Measurements from ENCODE around the gene ITPRIP. TPM values are rescaled to one million over a fixed set of nuclear protein-coding genes. Genes with fewer than 3 reads are reported as not detected.

ITPRIP gene
- total RNA-seq, 1 experiment from 2014 or later: 22.5 TPM

DNA sequence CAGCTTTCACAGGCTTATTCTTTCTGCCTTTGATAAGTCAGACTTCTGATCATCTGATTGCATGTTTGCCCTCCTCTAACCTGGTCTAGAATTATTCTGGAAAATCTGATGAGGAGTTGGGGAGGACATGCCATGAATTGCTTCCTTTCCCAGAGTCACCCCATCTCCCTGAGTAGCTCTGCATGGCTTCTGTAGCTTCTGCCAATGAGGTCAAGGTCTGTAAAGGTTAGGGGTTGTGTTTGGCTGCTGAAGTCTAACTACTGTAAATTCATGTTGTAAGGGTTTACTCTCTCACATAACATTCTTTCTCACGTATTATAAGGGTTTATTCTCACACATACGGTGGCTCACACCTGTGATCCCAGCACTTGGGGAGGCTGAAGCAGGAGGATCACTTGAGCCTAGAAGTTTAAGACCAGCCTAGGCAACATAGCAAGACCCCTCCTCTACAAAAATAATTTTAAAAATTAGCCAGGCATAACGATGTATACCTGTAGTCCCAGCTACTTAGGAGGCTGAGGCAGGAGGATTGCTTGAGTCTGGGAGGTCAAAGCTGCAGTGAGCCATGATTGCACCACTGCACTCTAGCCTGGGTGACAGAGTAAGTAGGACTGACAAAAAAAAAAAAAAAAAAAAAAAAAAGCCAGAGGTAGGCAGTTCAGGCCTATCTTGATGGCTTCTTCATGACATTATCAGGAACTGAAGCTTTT lies 58.6 kb downstream of the ITPRIP start:
- Mint-ChIP-seq H3K4me3 (no peak overlapping the region), H3K27ac (no peak overlapping the region), H3K36me3 (ENCODE audit: insufficient read depth in 1 of 3, low read depth in 3 of 3) (peaks cover 0 to 3% (median 0%) of the 10 kb centered on the region in 3 experiments; a peak in 4 of 7 replicates), H3K9me3 (no peaks in the 10 kb centered on the region), H3K4me1 (peaks cover 9 to 14% of the 10 kb centered on the region in 2 experiments), H3K27me3 (ENCODE audit: low read depth) (peaks cover 7% of the 10 kb centered on the region)
- H3K4me2 ChIP-seq (ENCODE audit: insufficient read depth, insufficient read length, low read length): no peak overlapping the region
- H4K20me1 ChIP-seq (ENCODE audit: control insufficient read depth, insufficient read depth, insufficient read length): no peaks in the 10 kb centered on the region
- no peaks in the 10 kb centered on the region for H3K79me2 ChIP-seq (ENCODE audit: insufficient read depth, low read length)
- no peak overlapping the region for H4K91ac ChIP-seq (ENCODE audit: insufficient read length, low read depth, low read length)
- H3K14ac ChIP-seq (ENCODE audit: insufficient read depth, low read length): no peak overlapping the region
- no peak overlapping the region for H2BK15ac ChIP-seq (ENCODE audit: low read depth, low read length)
- H2AK5ac ChIP-seq (ENCODE audit: insufficient read length, low read length): no peak overlapping the region
- TF ChIP-seq, protein P1, sequence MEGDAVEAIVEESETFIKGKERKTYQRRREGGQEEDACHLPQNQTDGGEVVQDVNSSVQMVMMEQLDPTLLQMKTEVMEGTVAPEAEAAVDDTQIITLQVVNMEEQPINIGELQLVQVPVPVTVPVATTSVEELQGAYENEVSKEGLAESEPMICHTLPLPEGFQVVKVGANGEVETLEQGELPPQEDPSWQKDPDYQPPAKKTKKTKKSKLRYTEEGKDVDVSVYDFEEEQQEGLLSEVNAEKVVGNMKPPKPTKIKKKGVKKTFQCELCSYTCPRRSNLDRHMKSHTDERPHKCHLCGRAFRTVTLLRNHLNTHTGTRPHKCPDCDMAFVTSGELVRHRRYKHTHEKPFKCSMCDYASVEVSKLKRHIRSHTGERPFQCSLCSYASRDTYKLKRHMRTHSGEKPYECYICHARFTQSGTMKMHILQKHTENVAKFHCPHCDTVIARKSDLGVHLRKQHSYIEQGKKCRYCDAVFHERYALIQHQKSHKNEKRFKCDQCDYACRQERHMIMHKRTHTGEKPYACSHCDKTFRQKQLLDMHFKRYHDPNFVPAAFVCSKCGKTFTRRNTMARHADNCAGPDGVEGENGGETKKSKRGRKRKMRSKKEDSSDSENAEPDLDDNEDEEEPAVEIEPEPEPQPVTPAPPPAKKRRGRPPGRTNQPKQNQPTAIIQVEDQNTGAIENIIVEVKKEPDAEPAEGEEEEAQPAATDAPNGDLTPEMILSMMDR (conservative IDR thresholded peaks at IDR 0.05): no peak
- no peaks in the 10 kb centered on the region for H3K4me1 ChIP-seq (ENCODE audit: insufficient read depth, low read length)
- no peak overlapping the region for H3T11ph ChIP-seq (ENCODE audit: low read length)
- H2BK12ac ChIP-seq (ENCODE audit: insufficient read length, low read depth, low read length): no peak overlapping the region
- no peak overlapping the region for H3K27ac ChIP-seq (ENCODE audit: insufficient read length, low read depth, low read length)
- no peak overlapping the region for H2BK120ac ChIP-seq (ENCODE audit: low read depth, low read length, poor library complexity, severe bottlenecking)
- H3K23me2 ChIP-seq (ENCODE audit: insufficient read length, low read depth, low read length, poor library complexity, severe bottlenecking): peaks cover 5% of the 10 kb centered on the region
- H3K18ac ChIP-seq (ENCODE audit: insufficient read length, low read depth, low read length): no peak overlapping the region
- H3K56ac ChIP-seq (ENCODE audit: insufficient read length, low read depth, low read length): no peak overlapping the region
- no peak overlapping the region for H4K8ac ChIP-seq (replicated peaks; ENCODE audit: insufficient read length, low read depth, low read length)
- DNase-seq: no peak
- no peak overlapping the region for H3K9ac ChIP-seq (ENCODE audit: extremely low read depth, insufficient read length, low read length)
- no peak overlapping the region for H2AFZ ChIP-seq (ENCODE audit: low read length)
- no peak overlapping the region for H2BK5ac ChIP-seq (ENCODE audit: insufficient read length, low read length)
- H4K5ac ChIP-seq (ENCODE audit: insufficient read length, low read depth, low read length): no peak overlapping the region
- no peak overlapping the region for H3K23ac ChIP-seq (ENCODE audit: insufficient read length, low read depth, low read length)
- H3K79me1 ChIP-seq (ENCODE audit: insufficient read depth, low read depth, low read length, poor library complexity, severe bottlenecking): no peaks in the 10 kb centered on the region
- no peak overlapping the region for H3K4ac ChIP-seq (ENCODE audit: low read depth, low read length)
- H3K9me3 ChIP-seq (ENCODE audit: control insufficient read depth, low read depth, low read length): no peaks in the 10 kb centered on the region
- no peaks in the 10 kb centered on the region for H3K27me3 ChIP-seq (ENCODE audit: insufficient read depth, low read length)
- no peak overlapping the region for H2BK20ac ChIP-seq (ENCODE audit: low read depth, low read length, poor library complexity, severe bottlenecking)
- WGBS (ENCODE audit: extremely low coverage, insufficient read length, low lambda C conversion rate): no CpG with 5 or more reads among the region's 3 CpGs
